Activated CD4-positive, alpha-beta memory T cell treated with anti-CD3 and anti-CD28 coated beads for 36 hours (primary cell): ENCODE results near the gene A1CF. TPM values are rescaled to one million over a fixed set of nuclear protein-coding genes. Genes with fewer than 3 reads are reported as not detected.

ENCODE experiments used
- CTCF ChIA-PET: fragments of 350-600 bp; sonication (Branson Sonifier 250); formaldehyde crosslinking; loops from one replicate; lab custom pipeline; 2021; ENCODE audit warnings: antibody characterized with exemption, inconsistent platforms; lab: Charles Lee
- POLR2A ChIA-PET: fragments of 350-600 bp; sonication (Branson Sonifier 250); formaldehyde crosslinking; loops from one replicate; lab custom pipeline; 2021; ENCODE audit warnings: antibody characterized with exemption; lab: Charles Lee
- DNase-seq: peaks from one replicate; pipeline ENCODE4 v3.0.0-alpha.2; 2020
- H3K27ac Mint-ChIP-seq: one replicate; pipeline ENCODE4 v1.8.0; 2021; ENCODE audit warnings: mixed read lengths
- H3K27me3 Mint-ChIP-seq: one replicate; pipeline ENCODE4 v1.8.0; 2021; ENCODE audit warnings: mixed read lengths
- H3K36me3 Mint-ChIP-seq: one replicate; pipeline ENCODE4 v1.8.0; 2021; ENCODE audit warnings: mixed read lengths
- H3K4me1 Mint-ChIP-seq: one replicate; pipeline ENCODE4 v1.8.0; 2021; ENCODE audit warnings: low read depth, mixed read lengths
- H3K4me3 Mint-ChIP-seq: one replicate; pipeline ENCODE4 v1.8.0; 2021; ENCODE audit warnings: mild to moderate bottlenecking, mixed read lengths
- H3K9me3 Mint-ChIP-seq: one replicate; pipeline ENCODE4 v1.8.0; 2021; ENCODE audit warnings: mixed read lengths
- intact Hi-C: fragments of 100-400 bp; cut with micrococcal nuclease; formaldehyde crosslinking; loops from one replicate; pipeline ENCODE4 v1.15.1; 2023
- total RNA-seq, 2 experiments: library from RNA; stranded (reverse); gene quantifications; one replicate each; pipeline ENCODE4 v1.2.3, GENCODE V29; 2021

A1CF gene
- total RNA-seq, 2 experiments from 2014 or later = not detected

DNA sequence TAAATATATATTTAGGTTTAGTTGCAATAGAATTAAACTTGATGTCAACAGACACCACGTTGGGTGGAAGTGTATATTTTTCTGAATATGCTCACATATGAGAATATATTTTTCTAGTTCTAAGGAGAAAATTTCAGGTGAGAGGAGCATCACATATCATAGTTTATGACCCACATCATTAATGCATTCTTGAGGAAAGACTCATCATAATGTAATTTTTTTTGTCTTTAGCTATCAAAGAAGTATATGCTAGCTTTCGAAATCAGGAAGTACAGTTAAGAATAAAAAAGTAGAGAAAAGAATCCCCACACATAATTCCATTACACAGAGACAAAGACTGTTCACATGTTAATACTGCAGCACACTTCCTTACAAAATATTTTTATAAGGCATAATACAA, 30.4 kb downstream of the A1CF start:
- Mint-ChIP-seq H3K27me3 (peaks cover 12% of the 10 kb centered on the region), H3K4me1 (no peaks in the 10 kb centered on the region), H3K36me3 (no peaks in the 10 kb centered on the region), H3K4me3 (no peak overlapping the region), H3K27ac (no peak overlapping the region), H3K9me3 (no peaks in the 10 kb centered on the region)
- ChIA-PET CTCF (no interaction called here), POLR2A (no interaction called here)
- intact Hi-C loops = no loop called here
- no peak for DNase-seq

DNA sequence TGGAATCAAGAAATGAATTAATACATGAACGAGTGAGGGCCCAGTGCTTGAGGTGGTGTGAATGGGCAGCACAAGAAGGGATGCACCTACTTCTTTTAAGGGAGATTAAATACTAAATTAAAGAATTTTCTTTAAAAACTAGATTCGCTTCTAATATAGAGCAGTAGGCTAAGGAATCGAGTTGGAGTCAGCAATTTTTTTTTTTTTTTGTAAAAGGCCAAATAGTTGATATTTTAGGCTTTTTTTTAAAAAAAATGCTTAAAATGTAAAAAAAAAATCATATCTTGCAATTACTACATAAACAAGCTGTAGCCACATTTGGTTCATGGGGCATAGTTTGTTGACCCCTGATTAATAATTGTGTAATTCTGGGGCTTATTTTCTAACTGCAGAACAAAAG, 31.9 kb downstream of the A1CF start:
- intact Hi-C loops = no loop called here
- ChIA-PET POLR2A (no interaction called here), CTCF (no interaction called here)
- no peaks in the 10 kb centered on the region for H3K36me3 Mint-ChIP-seq
- no peak overlapping the region for H3K4me3 Mint-ChIP-seq
- H3K4me1 Mint-ChIP-seq = no peaks in the 10 kb centered on the region
- H3K27ac Mint-ChIP-seq = no peak overlapping the region
- DNase-seq = no peak
- no peaks in the 10 kb centered on the region for H3K9me3 Mint-ChIP-seq
- peaks cover 12% of the 10 kb centered on the region for H3K27me3 Mint-ChIP-seq

DNA sequence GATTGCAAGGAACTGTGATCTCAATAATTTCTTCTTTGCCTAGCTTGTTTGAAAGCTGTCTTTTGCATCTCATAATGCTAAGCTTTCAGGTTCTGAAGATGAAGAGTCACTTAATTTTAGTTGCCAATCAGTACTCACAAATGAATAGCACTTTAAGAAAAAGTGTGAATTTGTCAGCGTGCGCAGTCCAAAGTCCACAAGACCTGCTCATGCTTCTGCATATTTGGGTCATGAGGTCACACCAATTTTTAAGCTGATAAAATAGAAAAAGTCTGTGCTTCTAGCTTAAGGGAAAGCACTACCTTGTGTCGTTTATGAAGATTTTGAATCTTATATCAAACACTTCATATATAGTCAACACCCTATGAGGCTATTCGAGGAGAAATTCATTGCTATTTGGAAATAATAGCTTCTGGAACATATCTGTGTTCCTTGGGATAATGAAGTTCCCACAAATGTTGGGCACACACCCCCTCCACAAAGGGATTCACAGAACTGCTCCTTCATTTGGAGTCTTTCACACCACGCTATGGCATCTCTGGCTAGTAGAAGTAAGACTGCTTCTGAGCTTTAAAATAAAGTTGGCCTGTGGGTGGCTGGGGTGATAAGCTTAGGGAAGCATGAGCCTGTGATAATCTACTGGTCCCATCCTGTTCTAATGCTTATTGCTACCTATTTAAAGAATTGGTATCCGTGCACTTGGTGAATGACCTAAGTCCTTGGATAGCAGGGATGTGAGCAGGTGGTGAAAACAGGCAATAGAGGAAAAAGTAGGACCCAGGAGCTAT, 33.3 kb downstream of the A1CF start:
- intact Hi-C loops = no loop called here
- H3K9me3 Mint-ChIP-seq = no peaks in the 10 kb centered on the region
- no peaks in the 10 kb centered on the region for H3K4me1 Mint-ChIP-seq
- DNase-seq = no peak
- no peak overlapping the region for H3K27ac Mint-ChIP-seq
- no peaks in the 10 kb centered on the region for H3K36me3 Mint-ChIP-seq
- H3K27me3 Mint-ChIP-seq = peaks cover 8% of the 10 kb centered on the region
- ChIA-PET CTCF (no interaction called here), POLR2A (no interaction called here)
- no peak overlapping the region for H3K4me3 Mint-ChIP-seq

DNA sequence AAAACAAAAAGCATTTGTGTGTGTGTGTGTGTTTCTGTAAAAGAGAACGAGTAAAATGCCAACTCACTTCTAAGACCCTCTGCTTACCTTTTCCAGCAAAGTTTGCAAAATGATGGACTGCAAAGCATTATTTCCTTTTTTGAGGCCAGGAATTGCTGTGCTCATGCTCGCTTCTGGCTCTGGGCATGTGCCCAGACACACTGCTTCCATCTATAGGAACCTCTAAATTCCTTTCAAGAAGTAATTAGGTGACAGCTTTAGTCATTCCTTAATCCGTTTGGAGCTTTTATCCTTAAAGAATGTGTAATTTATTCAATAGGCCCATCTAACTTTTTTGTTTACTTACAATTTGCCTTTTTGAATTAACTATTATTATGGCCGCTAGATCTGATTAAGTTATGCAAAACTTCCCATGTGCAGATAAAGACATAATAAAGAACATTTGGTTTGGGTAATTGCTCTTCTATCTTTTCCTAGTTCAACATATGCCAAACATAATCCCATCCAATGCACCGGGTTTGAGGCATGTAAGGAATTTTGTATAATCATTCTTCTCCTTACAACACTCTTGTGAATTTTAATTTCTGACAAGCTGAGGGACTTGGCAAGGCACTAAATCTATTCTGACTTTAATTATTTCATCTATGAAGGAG, 34.7 kb downstream of the A1CF start:
- POLR2A ChIA-PET = no interaction called here
- intact Hi-C loops = no loop called here
- Mint-ChIP-seq H3K36me3 (no peaks in the 10 kb centered on the region), H3K4me3 (no peak overlapping the region), H3K27me3 (peaks cover 8% of the 10 kb centered on the region), H3K9me3 (no peaks in the 10 kb centered on the region), H3K4me1 (no peaks in the 10 kb centered on the region), H3K27ac (no peak overlapping the region)
- CTCF ChIA-PET = no interaction called here
- DNase-seq = no peak

DNA sequence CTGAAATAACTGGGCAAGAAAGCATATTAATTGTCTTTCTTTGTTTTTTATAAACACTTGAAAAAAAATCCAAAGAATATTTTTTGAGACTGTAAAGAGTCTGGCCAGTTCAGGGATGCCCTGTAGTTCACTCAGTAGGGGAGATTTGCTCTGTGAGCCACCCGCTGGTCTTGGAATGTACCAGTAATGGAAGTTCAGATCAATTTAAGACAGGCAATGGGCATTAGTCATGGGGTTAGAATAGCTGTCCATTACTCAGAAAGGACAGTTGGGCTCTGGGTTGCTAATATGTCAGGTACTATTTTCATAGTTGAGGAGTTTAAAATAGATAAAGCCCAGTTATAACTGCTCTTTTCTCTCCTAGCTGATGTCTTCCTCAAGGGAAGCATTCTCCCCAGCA, 38.7 kb downstream of the A1CF start:
- intact Hi-C loops = no loop called here
- ChIA-PET CTCF (no interaction called here), POLR2A (no interaction called here)
- Mint-ChIP-seq H3K27me3 (peaks cover 4% of the 10 kb centered on the region), H3K4me3 (no peak overlapping the region), H3K27ac (no peak overlapping the region), H3K36me3 (no peaks in the 10 kb centered on the region), H3K9me3 (no peaks in the 10 kb centered on the region), H3K4me1 (no peaks in the 10 kb centered on the region)
- DNase-seq = no peak

DNA sequence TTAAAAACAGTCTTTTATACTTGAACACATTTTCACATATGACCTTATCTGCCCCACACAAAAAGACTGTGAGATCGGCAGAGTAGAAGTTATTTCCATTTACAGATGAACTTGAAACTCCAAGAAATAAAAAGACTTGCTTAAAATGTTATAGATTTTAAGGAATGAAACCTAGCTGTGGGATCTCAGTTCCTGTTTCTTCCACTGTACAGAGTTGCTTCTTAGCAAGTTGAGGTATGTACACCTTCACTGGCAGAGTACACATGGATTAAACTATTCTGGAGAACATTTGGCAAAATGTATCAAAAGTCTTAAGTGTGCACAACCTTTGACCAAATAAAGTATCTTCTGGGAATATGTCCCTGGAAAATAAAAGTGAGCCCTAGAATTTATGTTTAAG, 48.3 kb downstream of the A1CF start:
- H3K27ac Mint-ChIP-seq = no peak overlapping the region
- intact Hi-C loops = no loop called here
- POLR2A ChIA-PET = no interaction called here
- H3K36me3 Mint-ChIP-seq = no peaks in the 10 kb centered on the region
- no peak for DNase-seq
- no peak overlapping the region for H3K4me3 Mint-ChIP-seq
- no peaks in the 10 kb centered on the region for H3K9me3 Mint-ChIP-seq
- CTCF ChIA-PET = no interaction called here
- peaks cover 2% of the 10 kb centered on the region for H3K27me3 Mint-ChIP-seq
- H3K4me1 Mint-ChIP-seq = no peaks in the 10 kb centered on the region

DNA sequence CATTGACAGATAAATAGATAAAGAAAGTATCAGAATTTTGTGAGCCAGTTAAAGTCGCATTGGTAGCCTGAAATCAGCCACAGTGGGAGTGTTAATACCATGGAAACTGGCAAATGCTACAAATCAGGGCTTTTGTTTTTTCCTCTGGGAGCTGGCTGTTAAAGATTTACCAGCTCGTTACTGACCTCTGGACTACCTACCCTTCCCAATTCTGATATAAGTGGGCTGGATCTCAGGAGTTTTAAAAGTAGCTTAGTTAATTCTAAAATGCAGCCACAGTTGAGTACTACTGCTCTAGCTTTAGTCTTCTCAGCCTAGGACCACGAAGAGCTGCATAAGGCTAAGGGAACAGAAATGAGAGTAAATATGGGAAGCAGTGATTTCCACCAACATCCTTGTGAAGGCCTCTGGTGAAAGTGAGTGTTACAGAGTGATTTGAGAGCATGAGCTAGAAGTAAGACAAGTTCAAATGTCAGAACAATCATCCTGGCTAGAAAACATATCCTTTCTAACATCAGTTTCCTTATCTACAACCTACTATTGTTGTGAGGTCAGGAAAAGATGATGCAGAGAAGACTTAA, 53.2 kb downstream of the A1CF start:
- Mint-ChIP-seq H3K9me3 (no peaks in the 10 kb centered on the region), H3K4me1 (no peaks in the 10 kb centered on the region), H3K27me3 (peaks cover 10% of the 10 kb centered on the region), H3K27ac (no peak overlapping the region), H3K36me3 (no peaks in the 10 kb centered on the region), H3K4me3 (no peak overlapping the region)
- no peak for DNase-seq
- ChIA-PET CTCF (no interaction called here), POLR2A (no interaction called here)
- intact Hi-C loops = no loop called here

DNA sequence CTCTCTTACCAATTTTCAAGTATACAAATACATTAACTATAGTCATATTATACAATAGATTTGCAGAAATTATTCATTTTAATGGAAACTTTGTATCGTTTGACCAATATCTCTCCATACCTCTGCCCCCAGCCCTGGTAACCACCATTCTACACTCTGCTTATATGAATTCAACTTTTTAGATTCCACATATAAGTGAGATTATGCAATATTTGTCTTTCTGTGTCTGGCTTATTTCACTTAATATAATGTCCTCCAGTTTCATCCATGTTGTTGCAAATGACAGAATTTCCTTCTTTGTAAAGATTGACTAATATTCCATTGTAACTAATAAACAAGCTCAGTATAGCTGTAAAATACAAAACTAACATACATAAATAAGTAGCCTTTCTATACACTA, 55.4 kb downstream of the A1CF start:
- CTCF ChIA-PET = no interaction called here
- peaks cover 11% of the 10 kb centered on the region for H3K27me3 Mint-ChIP-seq

DNA sequence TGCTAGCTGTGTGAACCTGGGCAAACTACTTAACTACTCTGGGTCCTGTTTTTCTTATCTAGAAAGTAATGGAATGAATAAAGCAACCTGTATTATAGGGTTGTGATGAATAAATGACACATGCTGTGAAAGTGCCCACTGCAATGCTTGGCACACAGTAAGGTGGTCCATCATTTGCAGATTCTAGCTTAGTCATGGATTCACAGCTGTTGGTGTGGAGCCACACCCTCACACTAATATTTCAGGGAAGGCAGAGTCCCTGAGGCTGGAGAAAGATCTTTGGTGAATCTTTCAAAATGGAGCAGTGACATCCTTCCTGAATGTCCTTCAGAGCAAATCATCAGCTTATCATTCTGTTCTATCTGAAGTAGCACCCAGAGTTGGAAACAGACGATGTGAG, 60.6 kb downstream of the A1CF start:
- Mint-ChIP-seq H3K9me3 (no peaks in the 10 kb centered on the region), H3K4me3 (no peak overlapping the region), H3K4me1 (no peaks in the 10 kb centered on the region), H3K36me3 (no peaks in the 10 kb centered on the region), H3K27me3 (peaks cover 16% of the 10 kb centered on the region), H3K27ac (no peak overlapping the region)
- no peak for DNase-seq
- CTCF ChIA-PET = interaction anchor here (0.5 to 1.1 kb wide), 2 partner anchors 9 to 187 kb away, joined by 3 to 5 read pairs; no protein-coding TSS in a partner anchor
- intact Hi-C loops = no loop called here
- POLR2A ChIA-PET = no interaction called here

More for the DNA sequence above, 55.4 kb downstream of the A1CF start:
- POLR2A ChIA-PET = no interaction called here
- no peak for DNase-seq
- Mint-ChIP-seq H3K9me3 (no peaks in the 10 kb centered on the region), H3K4me3 (no peak overlapping the region), H3K27ac (no peak overlapping the region), H3K36me3 (no peaks in the 10 kb centered on the region), H3K4me1 (no peaks in the 10 kb centered on the region)
- intact Hi-C loops = no loop called here

DNA sequence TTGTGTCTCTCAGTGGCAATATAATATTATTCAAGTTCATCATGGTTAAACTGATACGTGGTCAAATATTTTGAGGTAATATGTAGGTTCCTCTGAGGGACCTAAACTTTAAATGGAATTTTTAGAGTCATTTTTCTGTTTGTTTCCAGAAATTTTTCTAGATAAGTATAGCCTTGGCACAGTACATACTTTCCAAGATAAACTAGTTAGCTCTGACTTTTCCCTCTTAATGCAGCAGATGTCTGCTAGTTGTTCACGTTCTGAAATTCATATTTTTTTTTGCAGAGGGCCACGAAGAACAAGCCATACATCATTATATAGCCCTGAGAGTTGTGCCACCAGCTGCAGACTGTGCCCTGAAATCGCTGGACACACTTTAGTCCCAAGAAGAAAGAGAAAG, 61.6 kb downstream of the A1CF start:
- DNase-seq = no peak
- H3K27ac Mint-ChIP-seq = no peak overlapping the region
- no peak overlapping the region for H3K4me3 Mint-ChIP-seq
- POLR2A ChIA-PET = no interaction called here
- H3K9me3 Mint-ChIP-seq = no peaks in the 10 kb centered on the region
- no peaks in the 10 kb centered on the region for H3K36me3 Mint-ChIP-seq
- intact Hi-C loops = no loop called here
- H3K4me1 Mint-ChIP-seq = no peaks in the 10 kb centered on the region
- CTCF ChIA-PET = interaction anchor here (1.1 kb wide), 1 partner anchor 10 kb away, joined by 5 read pairs; no protein-coding TSS in a partner anchor
- peaks cover 15% of the 10 kb centered on the region for H3K27me3 Mint-ChIP-seq

DNA sequence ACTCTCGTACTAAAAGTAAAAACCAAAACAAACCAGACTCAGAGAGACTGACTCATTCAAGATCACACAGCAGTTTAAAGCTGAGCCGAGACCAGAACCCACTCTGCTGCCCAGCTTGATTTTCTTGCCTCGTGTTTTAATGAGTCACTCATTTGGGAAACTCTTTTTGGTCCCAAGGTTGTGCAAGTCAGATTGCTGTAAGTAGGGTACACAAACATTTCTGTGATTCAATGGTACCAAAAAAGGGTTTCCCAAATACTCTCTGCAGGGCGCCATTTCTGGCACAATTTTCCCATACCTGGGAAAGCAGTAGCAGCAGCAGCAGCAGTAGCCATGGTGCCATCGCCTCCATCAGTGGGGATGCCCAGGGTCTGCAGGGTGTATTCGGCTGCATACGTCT, 75.8 kb downstream of the A1CF start:
- no peaks in the 10 kb centered on the region for H3K36me3 Mint-ChIP-seq
- no peaks in the 10 kb centered on the region for H3K9me3 Mint-ChIP-seq
- no peak overlapping the region for H3K27ac Mint-ChIP-seq
- H3K4me1 Mint-ChIP-seq = no peaks in the 10 kb centered on the region
- H3K4me3 Mint-ChIP-seq = no peak overlapping the region
- ChIA-PET POLR2A (no interaction called here), CTCF (no interaction called here)
- intact Hi-C loops = no loop called here
- H3K27me3 Mint-ChIP-seq = peaks cover 2% of the 10 kb centered on the region
- DNase-seq = no peak

DNA sequence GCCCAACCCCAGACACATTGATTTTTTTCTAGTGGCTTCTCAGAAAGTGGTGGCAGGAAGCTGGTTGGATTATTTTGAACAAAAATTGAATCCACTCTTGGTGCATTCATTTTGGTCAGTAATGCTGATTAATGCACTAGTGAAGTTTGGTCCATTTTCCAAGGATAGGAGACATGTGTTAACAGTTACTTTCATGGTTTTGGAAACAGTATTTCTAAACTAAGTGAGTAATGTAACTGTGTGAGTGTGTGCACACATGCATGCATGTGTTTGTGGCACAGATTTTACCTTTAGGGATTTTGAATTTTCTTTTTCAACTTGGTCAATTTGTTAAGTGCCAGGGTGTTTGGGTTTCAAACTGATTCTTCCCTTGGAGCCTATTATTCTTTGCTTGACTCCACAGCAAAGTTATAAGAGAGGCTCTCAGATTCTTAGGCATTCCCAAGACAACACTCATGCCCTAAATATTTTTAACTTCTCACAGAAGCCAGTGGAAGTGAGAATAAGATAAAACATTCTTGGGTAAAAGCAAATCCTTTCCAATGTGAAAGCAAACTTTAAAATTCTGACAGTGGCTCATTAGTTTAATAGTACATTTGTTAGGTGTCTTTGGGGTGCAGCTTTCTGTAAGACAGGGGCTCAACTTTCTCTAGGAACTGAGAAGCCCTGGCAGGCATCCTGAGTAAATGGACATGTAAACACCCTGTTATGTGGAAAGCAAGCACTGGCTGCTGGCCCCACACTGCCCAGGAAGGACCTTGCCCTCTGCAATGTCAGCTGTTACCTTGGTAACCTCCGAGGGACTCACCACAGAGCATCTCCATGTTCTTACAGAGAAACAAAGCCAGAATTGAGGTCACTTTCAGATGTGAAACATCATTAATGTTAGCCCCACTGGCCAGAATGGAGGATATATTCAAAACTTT, 77.3 kb downstream of the A1CF start:
- Mint-ChIP-seq H3K27me3 (no peaks in the 10 kb centered on the region), H3K4me1 (no peaks in the 10 kb centered on the region)
- POLR2A ChIA-PET = no interaction called here

More for the DNA sequence above, 77.3 kb downstream of the A1CF start:
- DNase-seq = no peak
- Mint-ChIP-seq H3K36me3 (no peaks in the 10 kb centered on the region), H3K27ac (no peak overlapping the region), H3K9me3 (no peaks in the 10 kb centered on the region), H3K4me3 (no peak overlapping the region)
- intact Hi-C loops = no loop called here
- CTCF ChIA-PET = no interaction called here
